GM19372 (cell line): Measurements from ENCODE around the gene CPNE7.

Source experiments
- ATAC-seq: cut with Tn5 transposase; IDR thresholded peaks from one replicate; pipeline ENCODE4 v1.9.1; 2021; ENCODE audit warnings: mild to moderate bottlenecking, low read depth, moderate library complexity; ENCODE audit not compliant: unreplicated experiment

The CPNE7 gene

DNA sequence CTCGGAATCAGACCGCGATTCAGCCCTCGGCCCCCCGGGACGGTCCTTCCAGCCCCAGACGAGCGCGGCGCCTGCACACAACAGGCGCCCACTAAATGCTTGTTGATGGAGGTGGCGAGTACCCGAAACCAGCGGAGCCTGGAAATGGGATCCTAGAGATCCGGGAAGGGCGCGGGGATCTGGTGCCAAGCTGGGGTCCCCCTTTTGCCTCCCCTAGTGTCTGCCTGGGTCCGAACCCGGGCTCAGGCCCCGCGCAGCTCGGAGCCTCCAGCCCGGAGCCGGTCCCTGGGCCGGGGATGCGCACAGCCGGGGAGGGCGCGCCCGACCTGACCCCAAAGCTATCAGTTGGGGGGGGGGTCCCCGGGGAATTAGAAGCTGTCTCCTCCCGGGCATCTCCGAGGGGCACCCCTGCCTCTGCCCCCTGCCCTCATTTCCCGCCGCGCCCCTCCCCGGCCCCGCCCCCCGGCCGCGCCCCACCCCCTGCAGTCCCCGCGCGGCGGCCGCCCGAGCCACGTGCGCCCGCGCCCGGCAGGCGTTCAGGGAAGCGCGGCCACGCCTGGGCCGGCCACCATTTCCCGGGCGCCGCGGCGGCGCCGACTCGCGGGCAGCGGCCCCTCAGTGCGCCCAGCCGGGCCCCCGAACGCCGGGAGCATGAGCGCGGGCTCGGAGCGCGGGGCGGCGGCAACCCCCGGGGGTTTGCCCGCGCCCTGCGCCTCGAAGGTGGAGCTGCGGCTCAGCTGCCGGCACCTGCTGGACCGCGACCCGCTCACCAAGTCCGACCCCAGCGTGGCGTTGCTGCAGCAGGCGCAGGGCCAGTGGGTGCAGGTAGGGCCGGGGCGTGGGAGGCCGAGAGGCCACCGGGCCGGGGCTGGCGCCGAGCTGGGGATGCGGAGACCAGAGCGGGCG, at the start of gene CPNE7:
Gene CPNE7, plus strand, starts transcription at position 512 of the 906 bp plus-strand sequence. Its CDS starts 140 bp downstream, at position 652.
- no peak for ATAC-seq

DNA sequence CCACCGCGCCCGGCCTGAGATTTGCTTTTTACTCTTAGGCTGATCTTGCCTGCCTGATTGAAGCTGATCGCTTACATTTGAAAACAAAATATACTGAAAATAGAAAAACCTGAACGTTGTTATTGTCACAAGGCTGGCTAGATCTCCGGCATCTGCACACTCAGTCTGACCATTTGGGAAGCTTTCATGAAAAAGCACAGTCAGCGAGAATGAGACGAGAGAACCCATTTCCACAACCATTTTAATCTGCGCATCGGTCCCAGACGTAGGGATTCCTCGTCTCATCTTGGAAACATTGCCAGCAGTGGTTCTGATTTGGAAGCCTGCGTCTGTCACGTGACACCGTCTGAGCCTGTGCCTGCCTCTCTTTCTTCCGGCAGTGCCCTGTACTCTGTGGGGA, 46.5 kb upstream of the CPNE7 start:
- no peak for ATAC-seq

DNA sequence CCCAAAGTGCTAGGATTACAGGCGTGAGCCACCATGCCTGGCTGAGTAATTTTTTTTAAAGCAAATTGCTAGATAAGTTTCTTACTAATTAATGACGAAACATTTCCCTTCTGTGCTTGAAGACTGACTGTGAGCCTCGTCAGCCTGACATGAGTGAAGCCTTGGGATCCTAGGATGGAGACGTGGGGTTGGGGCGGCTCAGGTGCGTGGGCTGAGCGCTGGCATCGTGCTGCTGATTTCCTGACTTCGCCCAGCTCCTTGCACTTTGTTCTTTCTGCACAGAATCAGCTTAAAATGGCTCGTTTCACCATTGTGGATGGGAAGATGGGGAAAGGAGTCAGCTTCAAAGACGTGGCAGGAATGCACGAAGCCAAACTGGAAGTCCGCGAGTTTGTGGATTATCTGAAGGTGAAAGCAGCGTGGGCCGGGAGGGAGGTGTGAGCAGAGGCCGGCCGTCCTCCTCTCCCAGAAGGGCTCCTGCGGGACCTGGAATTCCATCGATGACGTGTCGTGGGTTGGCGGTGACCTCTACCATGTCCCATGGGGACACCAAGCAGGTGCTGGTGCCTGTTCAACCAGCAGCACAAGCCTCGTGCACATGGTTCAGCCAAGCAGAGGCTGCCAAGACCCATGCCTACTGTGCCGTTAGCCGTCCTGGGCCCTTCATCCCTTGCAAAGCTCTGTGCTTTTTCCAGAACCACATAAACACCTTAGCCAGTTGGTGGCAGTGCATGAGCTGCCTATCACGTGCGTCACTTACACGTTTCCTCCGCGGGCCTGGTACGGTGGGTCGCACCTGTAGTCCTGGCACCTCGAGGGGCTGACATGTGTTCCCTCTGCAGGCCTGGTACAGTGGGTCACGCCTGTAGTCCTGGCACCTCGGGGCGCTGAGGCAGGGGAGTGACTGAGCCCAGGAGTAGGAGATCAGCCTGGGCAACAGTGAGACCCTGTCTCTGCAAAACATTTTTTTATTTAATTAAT, 44.9 kb upstream of the CPNE7 start:
- ATAC-seq = no peak

DNA sequence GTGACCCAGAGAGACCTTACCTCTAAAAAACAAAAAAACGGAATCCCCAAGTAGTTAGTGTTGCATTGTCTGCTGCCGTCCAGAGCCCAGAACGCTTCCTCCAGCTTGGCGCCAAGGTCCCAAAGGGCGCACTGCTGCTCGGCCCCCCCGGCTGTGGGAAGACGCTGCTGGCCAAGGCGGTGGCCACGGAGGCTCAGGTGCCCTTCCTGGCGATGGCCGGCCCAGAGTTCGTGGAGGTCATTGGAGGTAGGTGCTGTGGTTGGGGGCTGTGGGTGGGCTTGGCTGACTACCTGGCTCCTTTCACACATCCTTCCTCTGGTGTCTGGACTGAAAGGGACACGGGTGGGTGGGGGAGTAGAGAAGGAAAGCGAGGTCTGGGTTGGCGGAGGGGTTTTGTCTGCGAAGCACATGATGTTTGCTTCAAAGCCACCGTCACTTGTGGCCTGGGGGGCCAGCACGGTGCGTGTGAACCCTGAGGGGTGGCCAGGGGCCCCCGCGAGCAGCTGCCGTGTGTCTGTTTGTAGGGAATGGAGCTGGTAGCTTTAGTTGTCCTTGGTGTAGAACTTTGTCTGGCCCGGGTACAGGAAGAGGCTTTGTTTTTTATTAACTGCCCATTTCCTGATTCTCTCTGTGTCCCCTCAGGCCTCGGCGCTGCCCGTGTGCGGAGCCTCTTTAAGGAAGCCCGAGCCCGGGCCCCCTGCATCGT, 43.6 kb upstream of the CPNE7 start:
- no peak for ATAC-seq

DNA sequence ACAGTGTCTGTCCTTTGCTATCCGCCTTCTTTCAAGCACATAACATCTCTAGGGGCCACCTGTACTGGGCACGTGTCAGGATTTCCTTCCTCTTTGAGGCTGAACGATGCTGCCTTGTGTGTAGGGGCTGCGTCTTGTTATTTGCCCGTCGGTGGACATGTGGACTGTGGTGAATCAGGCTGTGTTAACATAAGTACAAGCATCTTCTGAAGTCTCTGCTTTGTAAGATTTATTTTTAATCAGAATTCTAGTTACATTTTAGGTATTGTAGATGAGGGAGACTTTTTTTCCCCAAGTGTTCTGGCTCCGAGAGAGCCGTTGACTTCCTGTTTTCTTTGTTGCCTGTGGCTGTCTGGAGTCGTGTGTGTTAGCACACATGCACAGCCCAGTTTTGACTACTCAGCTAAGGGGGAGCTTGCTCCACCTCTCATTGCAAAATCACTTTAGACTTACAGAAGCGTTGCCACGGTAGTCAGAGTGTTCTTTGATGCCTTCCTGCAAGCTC, 41.3 kb upstream of the CPNE7 start:
- no peak for ATAC-seq

DNA sequence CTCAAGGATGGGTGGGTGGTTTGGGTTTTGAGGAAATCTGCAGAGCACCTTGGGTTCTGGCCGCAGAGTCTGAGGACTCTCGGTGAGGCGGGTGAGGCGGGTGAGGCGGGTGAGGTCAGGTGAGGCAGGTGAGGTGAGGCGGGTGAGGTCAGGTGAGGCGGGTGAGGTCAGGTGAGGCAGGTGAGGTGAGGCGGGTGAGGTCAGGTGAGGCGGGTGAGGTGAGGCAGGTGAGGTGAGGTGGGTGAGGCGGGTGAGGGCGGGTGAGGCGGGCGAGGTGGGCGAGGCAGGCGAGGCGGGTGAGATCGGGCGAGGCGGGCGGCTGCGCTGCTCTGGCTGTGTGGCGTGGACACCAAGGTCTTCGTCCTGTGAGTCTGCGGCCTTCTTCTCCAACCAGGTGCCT, 39.2 kb upstream of the CPNE7 start:
- ATAC-seq = no peak

DNA sequence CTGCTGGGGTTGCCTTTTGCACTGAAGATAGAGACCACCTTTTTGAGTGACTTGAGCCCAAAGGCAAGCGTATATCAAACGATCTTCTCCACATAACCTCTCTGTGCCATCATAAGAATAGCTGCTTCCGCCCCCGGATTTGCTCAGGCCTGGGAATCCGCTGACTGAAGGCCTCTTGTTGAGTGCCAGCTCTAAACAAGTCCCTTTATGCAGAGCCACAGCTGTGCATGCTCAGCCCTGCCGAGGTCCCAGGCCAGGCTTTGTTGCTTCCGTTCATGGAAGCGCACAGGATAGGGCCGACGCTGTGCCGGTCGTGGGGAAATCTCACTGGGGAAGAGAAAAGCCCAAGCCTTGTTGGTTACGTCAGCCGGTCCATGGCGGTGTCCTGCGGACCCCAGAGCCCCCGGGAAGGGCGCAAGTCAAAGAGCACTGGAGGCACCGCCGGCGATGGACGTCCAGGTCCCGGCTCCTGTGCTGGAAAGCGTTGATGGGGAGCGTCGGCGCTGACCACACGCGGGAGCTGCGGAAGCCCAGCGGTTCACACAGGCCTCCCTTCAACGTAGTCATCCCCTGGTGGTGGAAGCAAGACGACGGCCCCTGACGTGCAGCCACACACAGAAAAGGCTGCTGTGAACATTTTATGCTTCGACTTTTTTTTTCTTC, 38.5 kb upstream of the CPNE7 start:
- no peak for ATAC-seq

DNA sequence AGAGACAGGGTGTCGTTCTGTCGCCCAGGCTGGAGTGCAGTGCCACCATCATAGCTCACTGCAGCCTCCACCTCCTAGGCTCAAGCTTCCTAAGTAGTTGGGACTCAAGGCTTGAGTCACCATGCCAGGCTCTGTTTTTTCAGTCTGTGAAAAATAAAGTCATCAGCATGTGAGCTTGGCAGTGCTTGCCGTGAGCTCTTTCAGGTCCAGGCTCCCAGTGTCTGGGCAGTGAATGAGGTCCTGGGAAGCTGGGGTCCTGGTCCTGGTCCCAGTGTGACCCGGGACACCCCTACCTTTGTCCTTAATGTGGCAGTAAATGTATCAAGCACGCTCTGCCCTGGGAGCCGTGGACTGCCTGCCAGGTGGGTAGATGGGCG, 38.0 kb upstream of the CPNE7 start:
- no peak for ATAC-seq

DNA sequence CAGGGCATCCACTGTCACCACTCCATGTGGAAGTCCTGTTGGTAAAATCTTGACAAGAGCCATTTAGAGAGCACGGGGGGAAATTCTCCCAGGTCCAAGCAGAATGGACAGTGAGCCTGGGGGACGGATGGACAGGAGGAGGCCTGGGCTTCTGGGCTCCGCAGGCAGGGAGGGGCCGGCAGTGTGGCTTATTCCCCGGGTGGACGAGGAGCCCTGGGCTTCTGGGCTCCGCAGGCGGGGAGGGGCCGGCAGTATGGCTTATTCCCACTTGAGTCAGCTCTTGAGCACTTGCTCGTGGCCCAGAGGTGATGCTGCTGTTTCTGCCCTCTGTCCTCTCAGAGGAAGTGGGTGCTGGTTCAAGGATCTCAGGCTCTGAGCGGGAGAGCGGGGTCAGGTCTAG, 37.3 kb upstream of the CPNE7 start:
- ATAC-seq = no peak

DNA sequence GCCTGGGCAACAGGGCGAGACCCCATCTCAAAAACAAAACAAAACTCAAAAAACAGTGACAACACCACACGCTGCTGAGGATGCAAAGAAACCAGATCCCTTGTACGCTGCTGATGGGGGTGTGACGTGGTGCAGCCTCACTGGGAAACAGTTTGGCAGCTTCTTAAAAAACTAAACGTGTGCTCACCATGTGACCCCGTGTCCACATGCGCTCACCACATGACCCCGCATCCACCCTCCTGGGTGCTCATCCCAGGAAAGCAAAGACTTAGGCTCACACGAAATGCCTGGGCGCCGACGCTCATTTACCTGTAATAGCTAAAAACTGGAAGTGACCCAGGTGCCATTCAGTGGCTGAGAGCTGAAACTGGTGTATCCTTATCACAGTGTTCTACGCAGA, 35.0 kb upstream of the CPNE7 start:
- ATAC-seq = no peak

DNA sequence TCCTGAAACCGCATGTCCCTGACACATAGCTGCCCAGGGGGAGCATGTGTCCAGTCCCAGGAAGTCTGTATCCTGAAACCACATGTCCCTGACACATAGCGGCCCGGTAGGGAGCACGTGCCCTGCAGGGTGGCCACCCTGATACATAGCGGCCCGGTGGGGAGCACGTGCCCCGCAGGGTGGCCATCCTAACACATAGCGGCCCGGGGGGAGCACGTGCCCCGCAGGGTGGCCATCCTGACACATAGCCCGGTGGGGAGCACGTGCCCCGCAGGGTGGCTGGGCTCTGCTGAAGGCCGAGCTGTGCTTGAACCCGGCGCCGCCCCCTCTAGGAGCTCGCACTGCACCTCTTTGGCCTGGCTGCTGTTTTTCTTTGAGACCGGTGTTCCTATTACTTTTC, 33.8 kb upstream of the CPNE7 start:
- ATAC-seq = no peak

DNA sequence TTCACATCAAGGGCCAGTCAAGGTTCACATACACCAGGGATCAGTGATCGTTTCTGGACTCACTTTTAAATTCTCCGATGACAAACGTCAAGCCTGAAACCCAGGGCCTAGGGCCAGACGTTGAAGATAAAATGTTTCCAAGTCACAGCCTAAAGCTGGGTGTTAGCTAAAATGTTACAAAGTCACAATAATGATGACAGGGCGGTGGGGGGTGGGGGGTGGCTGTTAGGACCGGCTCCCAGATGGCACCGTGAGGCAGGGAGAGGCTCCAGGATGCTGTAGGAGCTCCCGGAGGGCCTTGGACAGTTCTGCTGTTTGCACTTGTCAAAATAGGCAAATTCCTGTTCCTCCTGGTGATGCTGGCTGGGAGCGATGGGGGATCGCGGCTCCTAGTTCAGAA, 31.4 kb upstream of the CPNE7 start:
- no peak for ATAC-seq

DNA sequence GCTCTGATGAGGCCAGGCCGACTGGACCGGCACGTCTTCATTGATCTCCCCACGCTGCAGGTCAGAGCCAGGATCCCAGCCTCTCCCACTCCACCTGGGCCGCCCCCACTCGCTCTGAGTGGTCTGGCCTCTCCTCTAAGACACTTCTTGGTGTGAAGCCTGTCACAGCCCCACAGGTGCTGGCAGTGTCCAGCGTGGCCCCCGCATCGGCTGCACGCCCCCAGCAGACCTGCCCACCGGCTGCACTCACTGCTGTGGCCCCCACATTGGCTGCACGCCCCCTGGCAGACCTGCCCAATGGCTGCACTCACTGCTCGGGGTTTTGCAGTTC, 30.9 kb upstream of the CPNE7 start:
- no peak for ATAC-seq

DNA sequence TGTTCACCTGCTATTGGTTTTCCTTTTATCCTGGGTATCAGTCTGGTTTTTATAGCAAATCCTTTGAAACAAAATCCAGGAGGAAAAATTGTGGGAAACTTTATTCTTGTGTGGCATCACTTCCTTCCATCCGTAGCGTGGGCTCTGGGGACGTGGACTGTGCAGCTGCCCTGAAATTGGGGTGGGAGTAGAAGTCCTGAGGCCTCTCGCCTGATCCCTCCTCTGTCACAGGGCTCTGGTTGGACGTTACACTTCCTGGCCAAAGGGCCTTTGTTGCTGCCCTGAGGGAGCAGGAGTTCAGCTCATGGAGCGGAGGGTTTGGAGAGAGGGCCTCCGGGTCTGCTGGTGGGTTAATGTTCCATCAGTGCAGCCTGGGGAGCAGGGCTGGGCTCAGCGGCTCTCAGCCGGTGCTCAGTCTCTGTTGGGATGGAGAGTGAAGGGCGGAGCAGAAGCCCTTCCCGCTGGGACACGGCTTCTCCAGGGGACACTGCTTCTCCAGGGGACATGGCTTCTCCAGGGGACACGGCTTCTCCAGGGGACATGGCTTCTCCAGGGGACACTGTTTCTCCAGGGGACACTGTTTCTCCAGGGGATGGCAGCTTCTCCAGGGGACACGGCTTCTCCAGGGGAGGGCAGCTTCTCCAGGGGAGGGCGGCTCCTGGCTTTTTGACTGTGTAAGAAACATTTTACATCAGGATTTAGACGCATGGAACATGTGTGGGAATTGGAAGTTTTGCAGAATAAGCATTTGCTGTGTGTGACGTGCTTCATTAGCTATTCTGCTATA, 30.3 kb upstream of the CPNE7 start:
- no peak for ATAC-seq

DNA sequence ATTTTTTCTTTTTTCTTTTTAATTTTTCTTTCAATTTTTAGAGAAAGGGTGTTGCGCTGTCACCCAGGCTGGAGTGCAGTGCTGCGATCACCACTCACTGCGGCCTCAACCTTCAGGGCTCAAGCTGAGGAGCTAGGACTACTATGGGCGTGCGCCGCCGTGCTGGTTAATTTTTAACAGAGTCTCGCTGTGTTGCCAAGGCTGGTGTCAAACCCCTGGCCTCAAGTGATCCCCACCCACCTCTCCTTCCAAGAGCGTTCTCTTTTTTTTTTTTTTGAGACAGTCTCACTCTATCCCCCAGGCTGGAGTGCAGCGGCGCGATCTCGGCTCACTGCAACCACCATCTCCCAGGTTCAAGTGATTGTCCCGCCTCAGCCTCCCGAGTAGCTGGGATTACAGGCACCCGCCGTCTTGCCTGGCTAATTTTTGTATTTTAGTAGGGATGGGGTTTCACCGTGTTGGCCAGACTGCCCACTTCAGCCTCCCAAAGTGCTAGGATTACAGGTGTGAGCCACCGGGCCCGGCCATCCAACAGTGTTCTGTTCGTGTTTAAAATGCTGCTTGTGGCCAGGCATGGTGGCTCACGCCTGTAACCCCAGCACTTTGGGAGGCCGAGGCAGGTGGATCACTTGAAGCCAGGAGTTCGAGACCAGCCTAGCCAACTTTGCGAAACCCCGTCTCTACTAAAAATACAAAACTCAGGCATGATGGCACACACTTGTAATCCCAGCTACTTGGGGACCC, 29.6 kb upstream of the CPNE7 start:
- no peak for ATAC-seq

DNA sequence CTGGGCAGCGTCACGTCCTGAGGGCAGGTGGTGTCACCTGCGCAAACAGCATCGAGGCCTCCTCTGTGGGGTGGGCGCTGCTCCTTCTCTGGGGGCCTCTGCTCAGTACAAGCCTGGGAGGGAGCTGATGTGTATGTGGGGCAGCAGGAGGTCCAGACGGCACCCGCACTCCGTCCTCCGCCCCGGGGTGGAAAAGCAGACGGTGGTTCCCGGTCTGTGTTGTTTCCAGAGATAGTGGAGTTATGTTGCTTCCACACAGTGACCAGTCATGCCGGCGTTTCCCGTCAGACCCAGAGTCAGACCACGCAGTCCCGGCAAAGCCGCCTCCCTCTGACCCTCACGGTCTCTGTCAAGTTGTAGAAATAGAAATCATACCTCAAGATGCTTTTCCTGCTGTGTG, 28.8 kb upstream of the CPNE7 start:
- no peak for ATAC-seq

DNA sequence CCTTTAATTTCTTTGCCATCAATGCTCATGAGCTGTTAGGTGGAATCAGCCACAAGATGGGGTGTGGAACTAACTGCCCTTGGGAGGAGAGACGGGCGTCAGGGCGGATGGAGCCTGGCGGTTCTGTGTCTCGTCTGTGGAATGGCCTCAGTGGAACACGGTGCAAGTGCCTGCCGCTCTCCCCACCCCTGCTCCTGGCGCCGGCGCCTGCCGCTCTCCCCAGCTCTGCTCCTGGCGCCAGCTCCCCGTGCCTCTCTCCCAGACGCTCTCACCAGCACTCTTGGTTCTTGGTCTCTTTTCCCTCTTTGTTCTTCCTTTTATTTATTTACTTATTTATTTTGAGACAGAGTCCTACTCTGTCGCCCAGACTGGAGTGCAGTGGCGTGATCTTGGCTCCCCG, 28.3 kb upstream of the CPNE7 start:
- ATAC-seq = no peak

DNA sequence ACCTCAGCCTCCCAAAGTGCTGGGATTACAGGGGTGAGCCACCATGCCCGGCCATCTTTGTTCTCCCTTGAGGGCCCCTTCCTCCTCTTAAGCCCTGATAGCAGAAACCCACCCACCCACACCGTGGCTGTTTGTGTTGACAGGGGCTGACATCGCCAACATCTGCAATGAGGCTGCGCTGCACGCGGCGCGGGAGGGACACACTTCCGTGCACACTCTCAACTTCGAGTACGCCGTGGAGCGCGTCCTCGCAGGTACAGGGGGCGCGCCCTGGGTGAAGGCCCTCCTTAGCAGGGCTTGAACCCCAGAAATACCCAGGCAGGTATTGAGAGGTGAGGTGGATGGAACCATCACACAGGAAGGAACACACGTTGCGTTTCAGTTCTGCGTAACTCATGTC, 27.7 kb upstream of the CPNE7 start:
- ATAC-seq = no peak
